ENCODE measurements around the gene COL26A1. TPM values are rescaled to one million over a fixed set of nuclear protein-coding genes. Genes with fewer than 3 reads are reported as not detected.
"Not testable (repeated sequence)": the region's sequence is repeated elsewhere in the genome, so short reads cannot be mapped to it uniquely, and the experiment has no call there.

COL26A1 gene
- polyA plus RNA-seq, 1 donor = 1.5 TPM

DNA sequence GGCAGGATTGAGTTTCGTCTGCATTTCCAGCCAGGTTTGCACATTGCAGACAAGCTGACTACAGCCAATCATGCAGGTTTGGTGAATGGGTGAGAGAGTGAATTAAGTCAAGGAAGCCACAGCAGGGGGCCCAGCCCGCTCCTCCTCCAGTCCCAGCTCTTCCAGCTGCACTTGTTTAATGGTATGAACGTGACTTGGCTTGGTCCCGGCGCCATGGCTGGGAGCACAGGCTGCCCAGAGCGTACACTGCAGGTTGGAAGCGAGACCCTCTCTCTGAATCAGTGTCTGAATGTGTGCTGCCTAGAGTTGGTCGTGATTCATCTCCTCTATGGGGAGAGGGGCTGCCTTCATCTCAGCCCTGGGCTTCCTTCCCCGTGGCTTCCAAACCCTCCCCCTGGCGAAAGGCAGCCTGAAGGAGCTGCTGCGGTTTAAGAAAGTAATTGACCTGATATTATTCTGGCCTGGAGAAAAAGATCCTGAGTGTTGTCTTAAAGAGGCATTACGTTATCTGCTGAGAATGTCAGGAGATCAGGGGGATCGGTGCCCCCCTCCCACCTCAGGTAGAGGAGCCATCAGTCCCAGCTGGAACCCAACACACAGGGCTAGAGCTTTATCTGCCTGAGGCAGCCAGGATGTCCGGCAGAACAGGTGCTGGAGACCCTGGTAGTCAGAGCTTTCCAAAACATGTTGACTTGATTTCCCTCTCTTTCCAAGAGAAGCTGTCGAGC lies 132.1 kb downstream of the COL26A1 start:
- DNase-seq (ENCODE audit: low read depth) = no peak

DNA sequence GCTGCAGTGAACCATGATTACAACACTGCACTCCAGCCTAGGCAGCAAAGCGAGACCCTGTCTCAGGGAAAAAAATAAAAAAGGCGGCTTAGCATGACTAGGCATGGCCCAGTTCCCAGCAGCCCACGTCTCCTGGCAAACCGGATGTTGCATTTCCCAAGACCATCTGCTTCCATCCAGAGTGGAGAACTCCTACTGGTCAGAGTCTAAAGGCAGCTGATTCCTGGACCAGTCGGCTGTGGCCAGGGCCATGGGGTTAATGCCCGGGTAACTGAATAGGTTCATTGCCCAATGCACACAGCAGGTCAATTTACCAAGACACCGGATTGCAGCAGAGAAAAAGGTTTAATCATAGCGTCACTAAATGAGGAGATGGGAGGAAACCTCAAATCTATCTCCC lies 133.3 kb downstream of the COL26A1 start:
- DNase-seq (ENCODE audit: low read depth) = no peak

- DNase-seq (ENCODE audit: low read depth) = no peak
Observed at GRCh38 chr7:101501351-101501750, 138.7 kb downstream of the COL26A1 start.

DNA sequence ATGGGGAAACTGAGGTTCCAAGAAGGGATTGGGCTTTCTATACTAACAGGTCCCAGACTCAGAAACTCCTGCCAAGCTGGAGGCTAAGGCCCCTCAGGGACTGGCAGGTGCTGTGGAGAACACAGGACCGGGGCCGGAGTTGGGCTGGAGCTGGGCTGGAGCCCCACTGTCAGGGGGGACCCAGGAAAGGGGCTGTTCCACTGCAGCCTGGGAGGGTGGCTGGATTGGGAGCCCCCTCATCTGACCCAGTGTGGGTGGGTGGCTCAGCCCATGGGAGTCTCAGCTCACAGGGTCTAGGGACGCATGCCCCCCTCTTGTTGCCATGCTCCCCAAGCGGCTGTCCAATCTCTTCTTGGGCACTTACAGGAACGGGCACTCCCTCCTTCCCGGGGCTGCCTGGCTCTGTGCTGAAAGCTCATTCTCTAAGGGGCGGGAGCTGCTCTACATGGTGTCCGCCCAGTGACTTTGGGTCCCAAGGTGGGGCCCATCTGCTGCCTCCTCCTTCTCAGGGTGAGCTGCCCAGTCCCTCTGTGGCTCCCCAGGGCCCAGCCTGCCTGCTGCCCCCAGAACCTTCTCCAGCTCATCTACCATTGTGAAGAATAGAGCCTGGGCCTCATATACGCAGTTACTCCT lies 139.9 kb downstream of the COL26A1 start:
- no peak for DNase-seq (ENCODE audit: low read depth)

DNA sequence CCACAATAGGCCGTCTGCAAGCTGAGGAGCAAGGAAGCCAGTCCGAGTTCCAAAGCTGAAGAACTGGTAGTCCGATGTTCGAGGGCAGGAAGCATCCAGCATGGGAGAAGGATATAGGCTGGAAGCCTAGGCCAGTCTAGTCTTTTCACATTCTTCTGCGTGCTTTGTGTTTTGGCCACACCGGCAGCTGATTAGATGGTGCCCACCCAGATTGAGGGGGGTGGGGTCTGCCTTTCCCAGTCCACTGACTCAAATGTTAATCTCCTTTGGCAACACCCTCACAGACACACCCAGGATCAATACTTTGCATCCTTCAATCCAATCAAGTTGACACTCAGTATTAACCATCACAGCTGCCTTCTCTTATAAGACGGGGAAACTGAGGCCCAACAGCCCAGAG lies 142.8 kb downstream of the COL26A1 start:
- not testable (repeated sequence) for DNase-seq (ENCODE audit: low read depth)

- DNase-seq (ENCODE audit: low read depth) = no peak
Observed at GRCh38 chr7:101506531-101506930, 143.9 kb downstream of the COL26A1 start.

- DNase-seq (ENCODE audit: low read depth) = no peak
Observed at GRCh38 chr7:101507327-101507726, 144.7 kb downstream of the COL26A1 start.

- DNase-seq (ENCODE audit: low read depth) = no peak
Observed at GRCh38 chr7:101507791-101508252, 145.1 kb downstream of the COL26A1 start.

DNA sequence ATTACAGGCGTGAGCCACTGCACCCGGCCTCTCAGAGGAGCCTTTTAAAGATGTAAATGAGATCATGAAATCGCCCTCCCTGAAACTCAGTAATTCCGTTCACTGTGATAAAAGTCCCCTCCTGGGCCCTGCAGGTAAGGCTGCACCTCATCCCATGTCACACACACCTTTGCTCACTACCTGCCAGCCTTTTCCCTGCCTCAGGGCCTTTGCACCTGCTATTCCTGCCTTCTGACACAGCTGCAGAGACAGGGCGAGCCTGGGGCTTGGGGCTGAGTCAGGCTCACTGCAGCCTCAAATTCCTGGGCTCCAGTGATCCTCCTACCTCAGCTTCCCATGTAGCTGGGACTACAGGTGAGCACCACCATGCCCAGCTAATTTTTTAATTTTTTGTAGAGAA lies 147.6 kb downstream of the COL26A1 start:
- no peak for DNase-seq (ENCODE audit: low read depth)

DNA sequence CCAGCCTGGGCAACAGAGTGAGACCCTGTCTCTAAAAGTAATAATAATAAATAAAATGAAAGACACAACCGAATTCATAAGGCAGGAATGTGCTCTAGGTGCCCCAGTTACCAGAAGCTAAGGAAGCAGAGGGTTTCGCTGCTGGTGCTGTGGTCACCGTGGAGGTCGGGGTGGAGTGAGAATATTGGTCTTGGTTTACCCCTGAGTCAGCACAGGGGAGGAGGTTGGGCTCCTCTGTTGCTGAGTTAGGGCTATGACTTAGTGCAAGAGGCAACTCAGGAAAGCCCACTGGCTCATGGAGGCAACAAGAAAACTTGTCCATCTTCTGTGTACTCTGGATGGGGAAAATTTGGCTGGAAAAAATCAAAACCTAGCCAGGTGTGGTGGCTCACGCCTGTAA lies 149.3 kb downstream of the COL26A1 start:
- no peak for DNase-seq (ENCODE audit: low read depth)

DNA sequence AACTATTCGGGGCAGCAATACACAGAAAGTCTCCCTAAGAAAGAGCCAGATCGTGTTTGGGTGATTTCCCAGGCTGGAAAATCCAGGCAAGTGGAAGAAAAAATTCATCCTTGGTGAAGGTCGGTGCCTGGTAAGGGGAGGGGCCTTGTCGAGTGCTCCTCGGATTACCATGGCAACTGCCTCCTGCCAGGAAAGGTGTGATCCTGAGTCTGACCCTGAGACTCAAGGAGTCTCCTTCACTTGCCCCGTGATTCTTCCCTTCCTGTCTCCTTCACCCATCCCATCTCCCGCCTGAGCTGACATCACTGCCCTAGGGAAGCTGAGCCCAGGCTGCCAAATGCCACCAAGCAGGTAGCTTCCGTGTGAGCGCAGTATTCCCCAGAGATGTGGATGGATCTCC lies 154.2 kb downstream of the COL26A1 start:
- DNase-seq (ENCODE audit: low read depth) = no peak

GRCh38 chr7:101517304-101517703 lies 154.6 kb downstream of the COL26A1 start:
- DNase-seq (ENCODE audit: low read depth) = no peak

- DNase-seq (ENCODE audit: low read depth) = no peak
Observed at GRCh38 chr7:101518336-101518735, 155.7 kb downstream of the COL26A1 start.

GRCh38 chr7:101519324-101520023 lies 156.8 kb downstream of the COL26A1 start:
- no peak for DNase-seq (ENCODE audit: low read depth)

DNA sequence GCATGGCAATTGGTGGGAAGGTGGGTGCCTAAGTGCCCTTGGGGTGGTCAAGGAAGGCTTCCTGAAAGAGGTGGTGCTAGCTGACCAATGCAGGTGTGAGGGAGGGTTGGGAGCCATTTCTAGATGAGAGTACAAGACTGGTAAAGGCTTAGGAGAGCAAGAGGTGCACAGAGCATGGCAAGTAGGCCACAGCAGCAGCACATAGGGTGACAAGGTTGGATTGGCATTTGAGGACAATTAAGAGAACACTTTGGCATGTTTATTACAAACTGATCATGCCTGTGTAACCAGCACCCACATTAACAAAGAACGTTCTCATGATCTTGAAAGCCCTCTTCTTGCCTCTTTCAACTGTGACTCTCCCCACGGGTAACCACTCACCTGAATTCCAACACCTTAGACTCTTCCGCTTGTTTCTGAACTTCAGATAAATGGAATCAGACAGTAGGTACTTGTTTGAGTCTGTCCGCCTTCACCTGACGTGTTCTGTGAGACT lies 158.8 kb downstream of the COL26A1 start:
- no peak for DNase-seq (ENCODE audit: low read depth)

DNA sequence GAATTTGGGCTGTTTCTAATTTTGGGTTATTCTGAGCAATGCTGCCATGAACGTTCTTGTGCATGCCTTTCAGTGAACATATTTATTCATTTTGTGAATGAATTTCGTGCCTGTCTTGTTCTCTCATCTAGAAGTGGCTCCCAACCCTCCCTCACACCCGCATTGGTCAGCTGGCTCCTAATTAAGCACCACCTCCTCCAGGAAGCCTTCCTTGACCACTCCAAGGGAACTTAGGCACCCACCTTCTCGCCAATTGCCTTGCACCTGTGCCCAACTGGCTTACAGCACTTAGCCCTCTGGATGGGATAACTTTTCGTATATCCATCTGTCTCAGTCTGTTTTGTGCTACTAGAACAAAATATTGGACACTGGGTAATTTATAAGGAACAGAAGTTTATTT lies 159.3 kb downstream of the COL26A1 start:
- DNase-seq (ENCODE audit: low read depth) = no peak

- DNase-seq (ENCODE audit: low read depth) = no peak
Observed at GRCh38 chr7:101527844-101528667, 165.4 kb downstream of the COL26A1 start.

DNA sequence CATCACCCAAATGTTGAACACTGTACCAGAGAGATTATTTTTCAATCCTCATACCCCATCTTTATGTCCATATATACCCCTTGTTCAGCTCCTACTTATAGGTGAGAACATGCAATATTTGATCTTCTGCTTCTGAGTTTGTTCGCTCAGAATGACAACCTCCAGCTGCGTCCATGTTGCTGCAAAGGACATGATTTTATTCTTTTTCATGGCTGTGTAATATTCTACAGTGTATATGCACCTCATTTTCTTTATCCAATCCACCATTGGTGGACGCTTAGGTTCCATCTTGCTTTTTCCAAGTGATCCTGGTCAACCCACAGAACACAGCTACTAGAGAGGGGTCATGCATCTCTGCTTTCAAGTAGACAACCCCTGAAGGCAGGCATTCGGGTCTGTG lies 166.9 kb downstream of the COL26A1 start:
- no peak for DNase-seq (ENCODE audit: low read depth)

GRCh38 chr7:101531726-101532357 lies 169.2 kb downstream of the COL26A1 start:
- DNase-seq (ENCODE audit: low read depth) = no peak

GRCh38 chr7:101532400-101533102 lies 169.9 kb downstream of the COL26A1 start:
- no peak for DNase-seq (ENCODE audit: low read depth)

DNA sequence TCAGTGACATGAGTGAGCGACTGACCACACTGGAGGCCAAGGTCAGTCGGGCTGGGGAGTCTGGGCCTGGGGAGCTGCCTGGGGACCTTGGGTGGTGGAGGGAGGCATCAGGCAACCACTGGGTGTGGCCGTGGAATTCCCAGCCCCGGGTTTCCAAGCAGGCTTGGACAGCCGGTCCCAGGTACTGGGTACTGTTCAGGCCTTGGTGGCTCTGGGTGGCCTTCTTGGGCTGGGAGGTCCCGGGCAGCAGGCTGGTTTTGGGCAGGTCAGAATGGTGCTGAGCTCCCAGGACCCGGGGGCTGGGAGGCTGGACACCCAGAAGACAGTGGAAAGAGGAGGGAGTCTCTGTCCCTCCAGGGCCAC lies 170.4 kb downstream of the COL26A1 start:
- no peak for DNase-seq (ENCODE audit: low read depth)

Data from forelimb muscle (tissue), 1 donor.